HepG2 (cell line): ENCODE data around the gene RAE1. TPM values are rescaled to one million over a fixed set of nuclear protein-coding genes. Genes with fewer than 3 reads are reported as not detected.

ENCODE experiments used
- ATAC-seq: fragments of 200-7000 bp; cut with Tn5 transposase; 3 replicates; pipeline ENCODE4 v1.9.1; 2020; ENCODE audit warnings: mild to moderate bottlenecking, moderate library complexity
- BruUV-seq: library from RNA; stranded (reverse); fragments of 400-500 nt; replicated peaks from 2 replicates; lab custom pipeline; 2021; lab: Mats Ljungman, UMichigan
- CTCF ChIA-PET: fragments of 300-600 bp; formaldehyde crosslinking; extraction: SDS; loops from one replicate; lab custom pipeline; 2021; ENCODE audit warnings: low total read pairs, inconsistent platforms, low intra/inter-chr PET ratio; lab: Yijun Ruan, JAX
- POLR2A ChIA-PET: fragments of 350-600 bp; sonication (Branson Sonifier 250); formaldehyde crosslinking; loops from one replicate; lab custom pipeline; 2020; ENCODE audit warnings: antibody characterized with exemption, inconsistent platforms; lab: Yijun Ruan, JAX
- DNase-seq: peaks from one replicate; pipeline ENCODE4 v3.0.0-alpha.2; 2015; ENCODE audit warnings: low spot score
- FAIRE-seq: peaks from 3 replicates; lab custom pipeline; 2011; peaks lifted over from hg19 to GRCh38; lab: Jason Lieb, UNC
- H2AFZ ChIP-seq: one replicate; pipeline ENCODE4 v1.6.1; 2011; ENCODE audit warnings: low read length, inconsistent platforms
- H3K27ac ChIP-seq: fragments of 300-600 bp; 3 replicates; pipeline ENCODE4 v1.8.0; 2011; ENCODE audit warnings: mixed run types, mild to moderate bottlenecking, mixed read lengths, low read length, inconsistent platforms; ENCODE audit not compliant: insufficient read depth; ENCODE audit errors: extremely low read length
- H3K27me3 ChIP-seq, 2 experiments: fragments of 200-600 bp in 1 of 2; 2 replicates in 1 of 2; 3 replicates in 1 of 2; pipeline versions ENCODE4 v1.6.0 to v1.8.0; 2011; ENCODE audit warnings: low read length in 2 of 2, mild to moderate bottlenecking in 2 of 2, moderate library complexity in 2 of 2, inconsistent platforms in 1 of 2; ENCODE audit not compliant: insufficient read depth in 2 of 2, control insufficient read depth in 1 of 2
- H3K36me3 ChIP-seq, 2 experiments: fragments of 200-600 bp in 1 of 2; replicated peaks in 1 of 2; 2 replicates in 1 of 2; 3 replicates in 1 of 2; pipeline versions ENCODE4 v1.5.1 to v1.8.0; 2011; ENCODE audit warnings: low read length in 2 of 2, inconsistent platforms in 1 of 2; ENCODE audit not compliant: insufficient read depth in 2 of 2, control insufficient read depth in 1 of 2
- H3K4me1 ChIP-seq: 2 replicates; pipeline ENCODE4 v1.5.1; 2012; ENCODE audit warnings: low read length, inconsistent platforms; ENCODE audit not compliant: insufficient read depth
- H3K4me2 ChIP-seq: 2 replicates; pipeline ENCODE4 v1.6.0; 2011; ENCODE audit warnings: low read depth, low read length, inconsistent platforms
- H3K4me3 ChIP-seq, 3 experiments: fragments of 200-600 bp in 1 of 3; sonication (generic), shearing (Covaris generic) in 1 of 3; replicated peaks in 1 of 3; 2 replicates each; pipeline ENCODE4 v1.5.1; 2011 to 2016; ENCODE audit warnings: low read length in 3 of 3, inconsistent platforms in 2 of 3, low read depth in 2 of 3, mild to moderate bottlenecking in 2 of 3, control low read depth in 1 of 3, mixed read lengths in 1 of 3; ENCODE audit not compliant: insufficient read depth in 1 of 3
- H3K79me2 ChIP-seq: one replicate; pipeline ENCODE4 v1.6.1; 2011; ENCODE audit warnings: low read length, inconsistent platforms; ENCODE audit not compliant: insufficient read depth
- H3K9ac ChIP-seq: 2 replicates; pipeline ENCODE4 v1.6.0; 2011; ENCODE audit warnings: mild to moderate bottlenecking, low read depth, low read length, inconsistent platforms; ENCODE audit not compliant: insufficient read depth
- H3K9me3 ChIP-seq: 2 replicates; pipeline ENCODE4 v1.5.1; 2012; ENCODE audit warnings: mild to moderate bottlenecking, low read length
- H4K20me1 ChIP-seq: 2 replicates; pipeline ENCODE4 v1.6.0; 2011; ENCODE audit warnings: inconsistent platforms, mild to moderate bottlenecking, low read length, moderate library complexity; ENCODE audit not compliant: insufficient read depth
- CBX5 ChIP-seq: sonication (generic); formaldehyde crosslinking; IDR thresholded peaks from 2 replicates; pipeline ENCODE4 v1.4.0; 2020; ENCODE audit warnings: missing genetic modification reagents, borderline replicate concordance
- CTCF ChIP-seq: sonication (generic); formaldehyde crosslinking; IDR thresholded peaks from 2 replicates; pipeline ENCODE4 v1.5.0; 2020; ENCODE audit warnings: mild to moderate bottlenecking, missing genetic modification reagents, moderate library complexity
- FOXA1 ChIP-seq, 2 experiments: fragments of 450-650 bp in 1 of 2; sonication (generic) in 1 of 2; formaldehyde crosslinking in 1 of 2; IDR thresholded peaks; 2 replicates each; pipeline versions ENCODE4 v1.4.0 to v1.6.1; 2016 to 2020; ENCODE audit warnings: missing genetic modification reagents in 1 of 2
- JUNB ChIP-seq: sonication (generic); formaldehyde crosslinking; IDR thresholded peaks from 2 replicates; pipeline ENCODE4 v1.8.0; 2022; ENCODE audit warnings: missing genetic modification reagents, mild to moderate bottlenecking, borderline replicate concordance
- KLF16 ChIP-seq, 2 experiments: sonication (generic) in 1 of 2; formaldehyde crosslinking in 1 of 2; IDR thresholded peaks; 2 replicates each; pipeline versions ENCODE4 v1.6.1 to v1.8.0; 2016 to 2023; ENCODE audit warnings: missing genetic modification reagents in 2 of 2, missing compliant biosample characterization in 1 of 2
- MIXL1 ChIP-seq: IDR thresholded peaks from 2 replicates; pipeline ENCODE4 v1.6.1; 2016
- MTA3 ChIP-seq: sonication (generic); formaldehyde crosslinking; IDR thresholded peaks from 2 replicates; pipeline ENCODE4 v1.4.0; 2020; ENCODE audit warnings: missing genetic modification reagents
- RAD21 ChIP-seq: fragments of 450-650 bp; formaldehyde crosslinking; IDR thresholded peaks from 2 replicates; pipeline ENCODE4 v1.5.0; 2020; ENCODE audit warnings: mild to moderate bottlenecking
- SMC3 ChIP-seq: IDR thresholded peaks from 2 replicates; pipeline ENCODE4 v1.6.1; 2011; ENCODE audit warnings: low read length, improper control_type of control experiment
- STAG1 ChIP-seq: sonication (generic); formaldehyde crosslinking; IDR thresholded peaks from 2 replicates; pipeline ENCODE4 v1.4.0; 2020; ENCODE audit warnings: missing genetic modification reagents
- ZNF230 ChIP-seq: sonication (generic); formaldehyde crosslinking; IDR thresholded peaks from 2 replicates; pipeline ENCODE4 v1.4.0; 2020; ENCODE audit warnings: mild to moderate bottlenecking, missing genetic modification reagents
- ZNF496 ChIP-seq: sonication (generic); formaldehyde crosslinking; IDR thresholded peaks from 2 replicates; pipeline ENCODE4 v1.8.1; 2023; ENCODE audit warnings: mild to moderate bottlenecking, moderate library complexity, missing genetic modification reagents; ENCODE audit not compliant: insufficient replicate concordance
- ZSCAN9 ChIP-seq: IDR thresholded peaks from 2 replicates; pipeline ENCODE4 v1.6.1; 2016; ENCODE audit warnings: borderline replicate concordance
- WGBS: methylation state at CpG from one replicate; pipeline ENCODE4 v1.1.6; 2017; ENCODE audit warnings: low lambda C conversion rate; 5-methylcytosine and 5-hydroxymethylcytosine counted together
- in situ Hi-C: cut with HindIII; loops from 2 replicates; pipeline ENCODE4 v1.10.0; 2017; ENCODE audit warnings: low pct_unique_long_range_greater_than_20kb; ENCODE audit not compliant: extremely low pct_ligation_motif_present
- intact Hi-C: fragments of 100-400 bp; cut with micrococcal nuclease; formaldehyde crosslinking; loops from one replicate; pipeline ENCODE4 v1.10.0; 2022; ENCODE audit not compliant: unreplicated experiment
- polyA plus RNA-seq, 8 experiments: library from polyadenylated mRNA; depleted of rRNA in 3 of 8; stranded (reverse) in 7 of 8; unstranded in 1 of 8; fragments of >200 nt; fragmentation: Illumina TruSeq in 4 of 8; extraction: Trizol in 4 of 8; gene quantifications; 2 replicates each; pipeline versions ENCODE4 v1.2.1 to v1.2.3, GENCODE V29; 2011 to 2016; ENCODE audit warnings: low read depth in 4 of 8, missing spikeins in 1 of 8, mixed read lengths in 1 of 8; ENCODE audit not compliant: insufficient read depth in 1 of 8
- total RNA-seq, 5 experiments: library from RNA; depleted of rRNA; stranded (reverse); fragments of >200 nt; fragmentation: Illumina TruSeq; extraction: Trizol; gene quantifications; 2 replicates each; pipeline ENCODE4 v1.2.3, GENCODE V29; 2016; ENCODE audit warnings: low read depth in 1 of 5
- TF ChIP-seq, protein P1 (sequence below): IDR thresholded peaks from 2 replicates; pipeline ENCODE4 v1.6.1; 2012; ENCODE audit warnings: low read depth, low read length, improper control_type of control experiment
- TF ChIP-seq, protein P2 (sequence below): sonication (generic); formaldehyde crosslinking; IDR thresholded peaks from 2 replicates; pipeline ENCODE4 v1.5.0; 2020; ENCODE audit warnings: mild to moderate bottlenecking, missing genetic modification reagents
- TF ChIP-seq, protein P3 (sequence below): sonication (generic); formaldehyde crosslinking; IDR thresholded peaks from 2 replicates; pipeline ENCODE4 v1.4.0; 2020; ENCODE audit warnings: missing genetic modification reagents, borderline replicate concordance

RAE1 gene
- total and polyA plus RNA-seq, 2 of the 13 experiments (the other 11 are each of a cell fraction or from before 2014, with no cell fraction given) = 36.1 to 72.9 TPM

DNA sequence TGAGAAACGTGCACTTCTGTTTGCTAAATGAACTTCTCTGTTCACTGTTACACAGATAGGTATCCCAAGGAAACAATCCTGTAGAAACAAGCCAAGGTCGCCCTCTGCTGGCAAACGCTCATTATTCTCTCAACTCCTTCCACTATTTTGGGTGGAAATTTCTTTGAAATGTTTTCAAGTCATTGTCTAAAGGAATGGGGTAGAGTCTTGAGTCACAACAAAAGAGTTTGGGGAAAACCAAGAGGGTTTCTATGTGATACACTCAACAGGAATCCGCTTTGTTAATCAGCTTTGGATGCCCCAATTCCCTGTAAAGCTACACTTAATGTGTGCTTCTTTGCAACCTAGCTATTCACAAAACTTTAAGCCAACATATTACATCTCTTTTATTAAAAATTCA is 4.6 kb upstream of the RAE1 start:
- in situ Hi-C loops = no loop called here
- TF ChIP-seq KLF16 (CRISPR knock-in tag; IDR thresholded peaks at IDR 0.05) (peak in 1 of 2 experiments; percentile 31; a peak in 1 of 4 replicates), FOXA1 (IDR thresholded peaks at IDR 0.05) (no peak), FOXA1 (CRISPR knock-in tag; IDR thresholded peaks at IDR 0.05) (0 out of 2 replicates have a peak, but pooled peaks have one; percentile 9), ZNF496 (CRISPR knock-in tag) (no peak), SMC3 (peak; percentile 97), MTA3 (no peak), CBX5 (CRISPR knock-in tag) (no peak), CTCF (peak; percentile 90), RAD21 (peak; percentile 78), ZSCAN9 (CRISPR knock-in tag) (peak; percentile 42; the same call in 1 of the 2 replicates), STAG1 (peak; percentile 98), MIXL1 (CRISPR knock-in tag) (peak; percentile 75), JUNB (CRISPR knock-in tag) (no peak), ZNF230 (no peak)
- TF ChIP-seq, protein P1, sequence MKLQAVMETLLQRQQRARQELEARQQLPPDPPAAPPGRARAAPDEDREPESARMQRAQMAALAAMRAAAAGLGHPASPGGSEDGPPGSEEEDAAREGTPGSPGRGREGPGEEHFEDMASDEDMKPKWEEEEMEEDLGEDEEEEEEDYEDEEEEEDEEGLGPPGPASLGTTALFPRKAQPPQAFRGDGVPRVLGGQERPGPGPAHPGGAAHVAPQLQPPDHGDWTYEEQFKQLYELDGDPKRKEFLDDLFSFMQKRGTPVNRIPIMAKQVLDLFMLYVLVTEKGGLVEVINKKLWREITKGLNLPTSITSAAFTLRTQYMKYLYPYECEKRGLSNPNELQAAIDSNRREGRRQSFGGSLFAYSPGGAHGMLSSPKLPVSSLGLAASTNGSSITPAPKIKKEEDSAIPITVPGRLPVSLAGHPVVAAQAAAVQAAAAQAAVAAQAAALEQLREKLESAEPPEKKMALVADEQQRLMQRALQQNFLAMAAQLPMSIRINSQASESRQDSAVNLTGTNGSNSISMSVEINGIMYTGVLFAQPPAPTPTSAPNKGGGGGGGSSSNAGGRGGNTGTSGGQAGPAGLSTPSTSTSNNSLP = 0 out of 2 replicates have a peak, but pooled peaks have one; percentile 31
- TF ChIP-seq, protein P2, sequence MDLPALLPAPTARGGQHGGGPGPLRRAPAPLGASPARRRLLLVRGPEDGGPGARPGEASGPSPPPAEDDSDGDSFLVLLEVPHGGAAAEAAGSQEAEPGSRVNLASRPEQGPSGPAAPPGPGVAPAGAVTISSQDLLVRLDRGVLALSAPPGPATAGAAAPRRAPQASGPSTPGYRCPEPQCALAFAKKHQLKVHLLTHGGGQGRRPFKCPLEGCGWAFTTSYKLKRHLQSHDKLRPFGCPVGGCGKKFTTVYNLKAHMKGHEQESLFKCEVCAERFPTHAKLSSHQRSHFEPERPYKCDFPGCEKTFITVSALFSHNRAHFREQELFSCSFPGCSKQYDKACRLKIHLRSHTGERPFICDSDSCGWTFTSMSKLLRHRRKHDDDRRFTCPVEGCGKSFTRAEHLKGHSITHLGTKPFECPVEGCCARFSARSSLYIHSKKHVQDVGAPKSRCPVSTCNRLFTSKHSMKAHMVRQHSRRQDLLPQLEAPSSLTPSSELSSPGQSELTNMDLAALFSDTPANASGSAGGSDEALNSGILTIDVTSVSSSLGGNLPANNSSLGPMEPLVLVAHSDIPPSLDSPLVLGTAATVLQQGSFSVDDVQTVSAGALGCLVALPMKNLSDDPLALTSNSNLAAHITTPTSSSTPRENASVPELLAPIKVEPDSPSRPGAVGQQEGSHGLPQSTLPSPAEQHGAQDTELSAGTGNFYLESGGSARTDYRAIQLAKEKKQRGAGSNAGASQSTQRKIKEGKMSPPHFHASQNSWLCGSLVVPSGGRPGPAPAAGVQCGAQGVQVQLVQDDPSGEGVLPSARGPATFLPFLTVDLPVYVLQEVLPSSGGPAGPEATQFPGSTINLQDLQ = no peak
- TF ChIP-seq, protein P3, sequence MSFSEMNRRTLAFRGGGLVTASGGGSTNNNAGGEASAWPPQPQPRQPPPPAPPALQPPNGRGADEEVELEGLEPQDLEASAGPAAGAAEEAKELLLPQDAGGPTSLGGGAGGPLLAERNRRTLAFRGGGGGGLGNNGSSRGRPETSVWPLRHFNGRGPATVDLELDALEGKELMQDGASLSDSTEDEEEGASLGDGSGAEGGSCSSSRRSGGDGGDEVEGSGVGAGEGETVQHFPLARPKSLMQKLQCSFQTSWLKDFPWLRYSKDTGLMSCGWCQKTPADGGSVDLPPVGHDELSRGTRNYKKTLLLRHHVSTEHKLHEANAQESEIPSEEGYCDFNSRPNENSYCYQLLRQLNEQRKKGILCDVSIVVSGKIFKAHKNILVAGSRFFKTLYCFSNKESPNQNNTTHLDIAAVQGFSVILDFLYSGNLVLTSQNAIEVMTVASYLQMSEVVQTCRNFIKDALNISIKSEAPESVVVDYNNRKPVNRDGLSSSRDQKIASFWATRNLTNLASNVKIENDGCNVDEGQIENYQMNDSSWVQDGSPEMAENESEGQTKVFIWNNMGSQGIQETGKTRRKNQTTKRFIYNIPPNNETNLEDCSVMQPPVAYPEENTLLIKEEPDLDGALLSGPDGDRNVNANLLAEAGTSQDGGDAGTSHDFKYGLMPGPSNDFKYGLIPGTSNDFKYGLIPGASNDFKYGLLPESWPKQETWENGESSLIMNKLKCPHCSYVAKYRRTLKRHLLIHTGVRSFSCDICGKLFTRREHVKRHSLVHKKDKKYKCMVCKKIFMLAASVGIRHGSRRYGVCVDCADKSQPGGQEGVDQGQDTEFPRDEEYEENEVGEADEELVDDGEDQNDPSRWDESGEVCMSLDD (CRISPR knock-in tag) = no peak

More for the DNA sequence above, 4.6 kb upstream of the RAE1 start:
- POLR2A ChIA-PET = no interaction called here
- peaks cover 3% of the 10 kb centered on the region for H3K79me2 ChIP-seq
- H3K4me3 ChIP-seq = no peak overlapping the region
- DNase-seq (peak; percentile 69), ATAC-seq (peak; percentile 57), FAIRE-seq (peak; percentile 72)
- H3K27me3 ChIP-seq = no peaks in the 10 kb centered on the region; a peak in 1 of 5 replicates
- H3K9ac ChIP-seq = no peak overlapping the region
- H3K36me3 ChIP-seq = no peaks in the 10 kb centered on the region
- intact Hi-C loops = loop anchor here (1.0 to 10.0 kb wide), 3 partner anchors 84 to 257 kb away; no protein-coding TSS in a partner anchor
- no peak overlapping the region for H2AFZ ChIP-seq
- no peak overlapping the region for H3K27ac ChIP-seq
- CTCF ChIA-PET = interaction anchor here (1.1 to 6.5 kb wide), 3 partner anchors 14 to 255 kb away, joined by 3 to 176 read pairs (median 3); no protein-coding TSS in a partner anchor
- no peaks in the 10 kb centered on the region for H3K4me1 ChIP-seq
- no peak overlapping the region for H3K4me2 ChIP-seq
- 0% methylated on average over 4 of the region's 4 CpGs for WGBS
- BruUV-seq = no TSS peak
- H3K9me3 ChIP-seq = no peaks in the 10 kb centered on the region
- H4K20me1 ChIP-seq = peaks cover under 1% of the 10 kb centered on the region; the same call in 1 of the 2 replicates
